HUDEP-2 (cell line): Measurements from ENCODE around the gene CCDC187.

Source experiments
- DNase-seq, 76 experiments: peaks; one replicate each; lab custom pipeline; 2025; ENCODE audit not compliant: unreplicated experiment in 76 of 76; lab: John Stamatoyannopoulos, UW

The CCDC187 gene

DNA sequence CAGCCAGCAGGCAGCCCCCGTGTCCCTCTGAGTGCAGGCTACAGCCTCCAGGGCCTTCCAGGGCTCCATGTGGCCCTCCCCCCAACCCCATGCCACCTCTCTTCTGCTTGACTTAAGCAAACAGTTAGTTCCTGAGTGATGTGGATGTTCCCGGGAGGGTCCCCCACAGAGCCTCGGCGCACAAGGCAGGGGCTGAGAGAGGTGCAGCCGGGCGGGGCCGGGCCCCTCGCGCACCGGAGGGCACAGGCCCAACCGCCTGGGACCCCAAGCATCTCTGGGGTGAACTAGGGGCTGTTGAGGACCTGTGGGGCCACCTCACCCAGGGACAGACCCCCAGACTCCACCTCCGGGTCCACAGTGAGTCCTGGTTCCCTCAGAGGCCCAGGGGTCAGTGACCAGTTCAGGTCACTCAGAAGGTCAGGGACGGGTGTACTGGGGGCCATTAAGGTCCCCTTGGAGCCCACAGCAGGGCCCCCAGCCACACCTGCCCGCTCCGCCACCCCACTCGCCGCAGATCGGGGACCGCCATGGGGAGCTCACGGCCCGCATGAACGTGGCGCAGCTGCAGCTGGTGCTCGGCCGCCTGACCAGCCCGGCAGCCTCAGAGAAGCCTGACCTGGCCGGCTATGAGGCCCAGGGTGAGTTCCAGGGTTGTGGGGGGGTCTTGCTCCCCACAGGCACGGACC is 36.6 kb upstream of the CCDC187 start:
- no peak for DNase-seq

DNA sequence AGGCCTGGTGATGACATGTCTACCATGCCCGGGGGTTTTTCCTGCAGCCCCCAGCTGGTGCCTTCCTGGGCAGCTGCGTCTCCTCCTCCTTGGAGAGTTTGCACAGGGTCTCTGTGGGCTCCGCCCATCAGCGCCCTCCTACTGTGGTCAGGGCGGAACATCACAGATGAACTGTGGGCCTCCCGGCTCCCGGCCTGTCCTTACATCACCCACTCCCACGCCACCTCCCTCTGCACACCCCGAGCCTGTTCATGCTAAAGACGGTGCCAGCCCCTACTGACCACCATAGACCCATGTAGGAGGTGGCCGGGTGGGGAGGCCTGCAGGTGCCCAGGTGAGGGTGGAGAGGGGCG is 36.0 kb upstream of the CCDC187 start:
- DNase-seq, result no peak

GRCh38 chr9:136339173-136339957 is 35.5 kb upstream of the CCDC187 start:
- DNase-seq, result peak in 68 of 76 experiments; percentile 2 to 82 (median 55)

- DNase-seq, result no peak
Measured at GRCh38 chr9:136338511-136338910, 34.6 kb upstream of the CCDC187 start.

DNA sequence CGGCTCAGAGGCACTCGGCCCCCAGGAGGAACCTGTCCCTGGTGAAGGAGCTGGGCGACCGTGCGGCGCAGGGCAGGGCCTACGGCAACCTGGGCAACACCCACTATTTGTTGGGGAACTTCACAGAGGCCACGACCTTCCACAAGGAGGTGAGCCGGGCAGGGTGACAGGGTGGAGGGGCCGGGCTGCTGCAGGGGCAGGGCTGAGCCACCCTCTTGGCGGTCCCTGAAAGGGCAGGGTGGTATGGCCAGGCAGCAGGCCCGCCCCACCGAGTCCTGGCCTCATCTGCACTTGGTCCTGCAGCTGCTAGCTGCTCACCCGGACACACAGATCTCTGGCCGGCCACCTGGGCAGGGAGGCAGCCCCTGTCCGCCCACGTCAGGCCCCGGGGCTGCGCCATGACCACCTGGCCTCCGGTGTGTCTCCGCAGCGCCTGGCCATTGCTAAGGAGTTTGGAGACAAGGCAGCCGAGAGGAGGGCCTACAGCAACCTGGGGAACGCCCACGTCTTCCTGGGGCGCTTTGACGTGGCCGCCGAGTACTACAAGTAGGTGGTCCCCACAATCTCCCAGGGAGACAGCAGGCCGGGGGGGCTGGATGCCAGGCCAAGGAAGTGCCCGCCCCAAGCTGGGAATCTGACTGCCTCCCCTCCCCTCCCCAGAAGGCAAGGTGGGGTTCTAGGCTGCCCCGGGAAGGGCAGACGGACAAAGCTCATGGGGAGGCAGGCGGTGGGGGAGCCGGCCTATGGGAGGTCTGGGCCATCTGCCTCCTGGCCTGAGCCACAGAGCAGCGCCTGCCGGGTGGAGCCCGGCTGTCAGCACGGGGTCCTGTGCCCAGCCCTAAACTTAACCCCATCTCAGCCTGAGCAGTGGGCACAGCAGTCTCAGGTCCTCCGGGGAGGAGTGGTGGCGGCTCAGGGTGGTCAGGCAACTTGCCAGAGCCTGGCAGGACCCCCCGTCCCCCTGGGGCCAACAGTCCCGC is 33.8 kb upstream of the CCDC187 start:
- no peak for DNase-seq

- no peak for DNase-seq
Measured at GRCh38 chr9:136336881-136337280, 33.0 kb upstream of the CCDC187 start.

GRCh38 chr9:136336156-136336870 is 32.4 kb upstream of the CCDC187 start:
- no peak for DNase-seq

DNA sequence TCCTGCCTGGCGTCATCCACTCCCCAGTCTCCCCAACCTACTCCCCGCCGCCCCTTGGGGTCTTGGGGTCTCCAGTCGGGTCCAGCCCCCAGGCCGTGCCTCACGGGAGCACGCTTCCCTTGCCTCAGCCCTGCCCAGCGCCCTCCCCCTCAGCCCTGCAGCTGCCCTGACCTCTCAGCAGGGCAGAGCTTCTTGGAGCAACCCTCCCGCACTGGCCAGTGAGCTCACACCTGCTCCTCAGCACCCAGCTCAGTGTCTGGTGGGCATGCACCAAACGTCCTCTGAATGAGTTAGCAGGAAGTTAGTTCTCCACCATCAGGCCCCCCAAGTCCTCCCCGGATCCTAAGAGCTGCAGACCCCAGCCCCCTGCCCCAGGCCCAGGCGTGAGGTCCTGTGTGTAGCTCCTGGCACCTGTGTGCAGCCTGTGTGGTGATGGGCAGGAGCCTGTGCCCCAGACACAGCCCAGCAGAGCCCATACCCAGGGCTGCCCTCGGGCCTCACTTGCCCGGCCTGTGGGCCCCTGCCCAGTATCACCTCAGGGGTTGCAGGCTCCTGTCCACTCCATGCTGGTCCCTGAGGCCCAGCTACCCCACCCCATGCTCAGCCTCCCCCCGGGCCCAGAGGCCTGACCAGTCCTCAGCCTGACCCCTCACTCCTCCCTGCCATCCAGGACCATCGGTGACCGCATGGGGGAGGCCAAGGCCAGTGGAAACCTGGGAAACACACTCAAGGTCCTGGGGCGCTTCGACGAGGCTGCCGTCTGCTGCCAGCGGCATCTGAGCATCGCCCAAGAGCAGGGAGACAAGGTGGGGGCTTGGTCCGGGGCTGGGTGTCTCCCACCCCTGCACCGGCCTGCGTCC is 31.6 kb upstream of the CCDC187 start:
- DNase-seq, result no peak

GRCh38 chr9:136334541-136334940 is 30.6 kb upstream of the CCDC187 start:
- no peak for DNase-seq

- no peak for DNase-seq
Measured at GRCh38 chr9:136333486-136333885, 29.6 kb upstream of the CCDC187 start.

DNA sequence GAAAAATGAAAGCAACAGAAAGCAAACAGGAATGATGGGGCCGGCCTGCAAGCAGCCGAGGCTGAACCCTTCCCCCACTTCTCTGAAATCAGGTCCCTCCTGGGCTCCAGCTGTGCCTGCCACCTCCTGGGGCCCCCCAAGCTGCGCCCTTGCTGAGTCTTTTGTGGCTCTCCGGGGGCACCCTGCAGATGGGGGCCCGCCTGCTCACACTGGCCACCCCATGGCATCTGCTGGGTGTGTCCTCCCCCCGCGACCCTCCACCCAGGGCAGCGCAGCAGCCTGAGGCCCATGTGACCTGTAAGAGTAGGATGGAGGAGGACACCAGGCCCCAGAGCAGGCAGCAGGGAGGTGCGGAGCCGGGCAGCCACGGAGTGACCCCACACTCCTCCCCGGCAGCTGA is 29.2 kb upstream of the CCDC187 start:
- no peak for DNase-seq

GRCh38 chr9:136332482-136332983 is 28.6 kb upstream of the CCDC187 start:
- no peak for DNase-seq

DNA sequence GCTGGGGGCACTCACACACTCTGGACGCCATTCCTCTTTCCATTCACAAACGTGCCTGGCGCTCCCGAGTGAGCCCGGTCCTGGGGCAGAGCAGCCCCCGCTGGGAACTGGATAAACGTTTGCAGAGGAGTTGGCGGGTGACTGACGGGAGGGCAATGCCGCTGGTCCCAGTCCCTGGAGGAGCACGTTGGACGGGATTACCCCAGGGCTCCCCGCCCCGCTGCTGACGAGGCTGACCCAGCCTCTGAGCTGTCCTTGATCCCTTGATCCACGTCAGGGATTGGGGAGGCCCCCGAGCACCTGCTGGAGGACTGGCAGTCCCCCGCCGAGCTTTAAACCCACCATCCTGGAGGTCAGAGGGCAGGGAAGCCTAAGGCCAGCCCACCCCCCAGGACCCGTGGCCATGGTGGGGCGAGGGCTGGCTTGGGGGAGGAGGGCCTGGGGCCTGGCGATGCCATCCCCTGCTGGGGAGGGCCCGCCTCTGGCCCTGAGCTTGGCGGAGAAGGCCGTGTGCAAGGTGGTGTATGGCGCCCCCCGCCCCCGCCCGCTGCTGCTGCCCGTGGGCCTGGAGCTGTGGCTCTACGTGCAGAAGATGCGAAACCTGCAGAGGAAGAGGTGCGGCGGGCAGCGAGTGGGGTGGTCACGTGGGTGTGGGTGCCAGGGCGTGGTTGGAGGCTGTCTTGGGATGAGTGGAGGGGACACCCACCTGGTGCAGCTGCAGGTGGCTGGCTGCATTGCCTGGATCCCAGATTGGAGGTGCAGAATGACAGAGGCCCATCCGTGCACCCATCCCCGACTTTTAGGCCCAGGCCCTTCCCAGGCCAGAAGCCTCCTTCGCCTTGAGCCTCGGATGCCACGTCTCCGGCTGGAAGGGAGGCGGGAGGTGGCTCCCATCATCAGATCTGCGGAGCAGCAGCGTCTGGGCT is 27.9 kb upstream of the CCDC187 start:
- DNase-seq, result no peak

DNA sequence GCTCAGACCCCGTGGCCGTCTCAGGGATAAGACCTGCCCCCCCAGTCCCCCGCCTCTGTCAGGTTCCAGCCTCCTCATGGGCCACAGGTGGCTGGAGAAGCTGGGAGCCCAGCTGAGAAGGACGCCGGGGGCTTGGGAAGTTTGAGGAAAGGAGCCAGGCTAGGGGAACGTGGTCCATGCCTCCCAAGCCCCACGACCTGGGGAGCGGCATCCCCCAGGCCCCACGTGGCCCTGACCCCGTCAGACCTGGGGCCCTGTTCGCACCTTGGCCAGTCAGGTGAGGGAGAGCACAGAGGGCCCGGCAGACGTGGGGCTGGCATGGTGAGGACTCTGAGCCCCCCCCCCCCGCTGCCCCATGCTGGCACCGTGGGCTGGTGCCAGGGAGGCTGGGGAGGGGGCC is 27.1 kb upstream of the CCDC187 start:
- no peak for DNase-seq

- no peak for DNase-seq
Measured at GRCh38 chr9:136330406-136330990, 26.6 kb upstream of the CCDC187 start.

- no peak for DNase-seq
Measured at GRCh38 chr9:136329636-136330405, 25.9 kb upstream of the CCDC187 start.

DNA sequence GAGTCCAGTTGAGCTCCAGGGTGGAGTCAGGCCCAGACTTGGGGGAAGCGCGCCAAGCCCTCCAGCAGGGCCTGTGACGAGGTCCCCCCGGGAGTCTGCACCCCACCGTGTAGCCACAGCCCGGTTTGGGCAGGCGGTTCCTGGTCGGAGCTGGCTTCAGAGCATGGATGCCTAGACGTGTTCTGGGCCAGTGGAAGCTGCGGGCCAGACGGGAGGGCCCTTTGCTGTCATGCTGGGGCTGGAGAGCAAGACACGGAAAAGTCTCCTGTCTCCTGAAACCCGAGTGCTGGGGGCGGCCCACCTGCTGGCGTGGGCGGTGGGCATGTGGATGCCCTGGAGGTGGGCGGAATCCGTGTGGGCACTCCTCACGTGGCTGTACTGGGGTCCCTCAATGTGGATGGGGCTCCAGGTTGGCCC is 25.3 kb upstream of the CCDC187 start:
- no peak for DNase-seq
